ENCODE data around the gene PGF.

Gene PGF

GRCh38 chr14:74981462-74981782 is 26.0 kb upstream of the PGF start:
- no peak for DNase-seq (ENCODE audit: low spot score)
- TF ChIP-seq CTCF (IDR thresholded peaks at IDR 0.05; ENCODE audit: extremely low read depth, missing control alignments) = no peak

- TF ChIP-seq CTCF (IDR thresholded peaks at IDR 0.05; ENCODE audit: extremely low read depth, missing control alignments) = no peak
- DNase-seq (ENCODE audit: low spot score) = no peak
Measured at GRCh38 chr14:74980731-74981461, 25.5 kb upstream of the PGF start.

- no peak for DNase-seq (ENCODE audit: low spot score)
- no peak for TF ChIP-seq CTCF (IDR thresholded peaks at IDR 0.05; ENCODE audit: extremely low read depth, missing control alignments)
Measured at GRCh38 chr14:74980398-74980730, 25.0 kb upstream of the PGF start.

GRCh38 chr14:74979442-74980397 is 24.3 kb upstream of the PGF start:
- no peak for DNase-seq (ENCODE audit: low spot score)
- TF ChIP-seq CTCF (IDR thresholded peaks at IDR 0.05; ENCODE audit: extremely low read depth, missing control alignments) = no peak

- no peak for DNase-seq (ENCODE audit: low spot score)
- no peak for TF ChIP-seq CTCF (IDR thresholded peaks at IDR 0.05; ENCODE audit: extremely low read depth, missing control alignments)
Measured at GRCh38 chr14:74979029-74979428, 23.6 kb upstream of the PGF start.

GRCh38 chr14:74978416-74978947 is 23.1 kb upstream of the PGF start:
- TF ChIP-seq CTCF (IDR thresholded peaks at IDR 0.05; ENCODE audit: extremely low read depth, missing control alignments) = no peak
- DNase-seq (ENCODE audit: low spot score) = no peak

- no peak for DNase-seq (ENCODE audit: low spot score)
- TF ChIP-seq CTCF (IDR thresholded peaks at IDR 0.05; ENCODE audit: extremely low read depth, missing control alignments) = no peak
Measured at GRCh38 chr14:74977901-74978385, 22.5 kb upstream of the PGF start.
